ENCODE measurements around the gene ZMYM3. TPM values are rescaled to one million over a fixed set of nuclear protein-coding genes. Genes with fewer than 3 reads are reported as not detected.

ZMYM3 gene
- total and polyA plus RNA-seq, 2 donors: 15.9 to 16.9 TPM

GRCh38 chrX:71214604-71215337 is 39.2 kb downstream of the ZMYM3 start:
- 91% methylated on average over 5 of the region's 5 CpGs for WGBS
- Histone ChIP-seq H3K4me3 (ENCODE audit: low read depth, low read length) (no peak overlapping the region), H3K27ac (ENCODE audit: low read depth) (no peak overlapping the region), H3K36me3 (ENCODE audit: insufficient read depth) (no peaks in the 10 kb centered on the region), H3K4me1 (ENCODE audit: insufficient read depth) (no peaks in the 10 kb centered on the region)
- no peak for DNase-seq (ENCODE audit: extremely low spot score)

GRCh38 chrX:71214152-71214551 is 39.8 kb downstream of the ZMYM3 start:
- no peak for DNase-seq (ENCODE audit: extremely low spot score)
- no peak overlapping the region for H3K4me3 ChIP-seq (ENCODE audit: low read depth, low read length)
- WGBS: 88% methylated on average over 1 of the region's 1 CpG
- H3K4me1 ChIP-seq (ENCODE audit: insufficient read depth): no peaks in the 10 kb centered on the region
- no peak overlapping the region for H3K27ac ChIP-seq (ENCODE audit: low read depth)
- no peaks in the 10 kb centered on the region for H3K36me3 ChIP-seq (ENCODE audit: insufficient read depth)

GRCh38 chrX:71212536-71212935 is 41.4 kb downstream of the ZMYM3 start:
- no peaks in the 10 kb centered on the region for H3K4me1 ChIP-seq (ENCODE audit: insufficient read depth)
- no peaks in the 10 kb centered on the region for H3K36me3 ChIP-seq (ENCODE audit: insufficient read depth)
- no peak for DNase-seq (ENCODE audit: extremely low spot score)
- H3K27ac ChIP-seq (ENCODE audit: low read depth): no peak overlapping the region
- no peak overlapping the region for H3K4me3 ChIP-seq (ENCODE audit: low read depth, low read length)
- WGBS: 52% methylated on average over 5 of the region's 5 CpGs

GRCh38 chrX:71210816-71211215 is 43.1 kb downstream of the ZMYM3 start:
- Histone ChIP-seq H3K27ac (ENCODE audit: low read depth) (no peak overlapping the region), H3K4me3 (ENCODE audit: low read depth, low read length) (no peak overlapping the region), H3K4me1 (ENCODE audit: insufficient read depth) (no peaks in the 10 kb centered on the region), H3K36me3 (ENCODE audit: insufficient read depth) (no peaks in the 10 kb centered on the region)
- no peak for DNase-seq (ENCODE audit: extremely low spot score)
- 54% methylated on average over 3 of the region's 3 CpGs for WGBS

- 89% methylated on average over 7 of the region's 7 CpGs for WGBS
- Histone ChIP-seq H3K4me3 (ENCODE audit: low read depth, low read length) (no peak overlapping the region), H3K4me1 (ENCODE audit: insufficient read depth) (no peaks in the 10 kb centered on the region), H3K27ac (ENCODE audit: low read depth) (no peak overlapping the region), H3K36me3 (ENCODE audit: insufficient read depth) (no peaks in the 10 kb centered on the region)
- no peak for DNase-seq (ENCODE audit: extremely low spot score)
Observed at GRCh38 chrX:71199252-71200008, 54.5 kb downstream of the ZMYM3 start.

- WGBS: 60% methylated on average over 3 of the region's 3 CpGs
- Histone ChIP-seq H3K4me1 (ENCODE audit: insufficient read depth) (no peaks in the 10 kb centered on the region), H3K4me3 (ENCODE audit: low read depth, low read length) (no peak overlapping the region)
Observed at GRCh38 chrX:71198066-71198465, 55.9 kb downstream of the ZMYM3 start.

GRCh38 chrX:71195964-71196649 is 57.8 kb downstream of the ZMYM3 start:
- no peak for DNase-seq (ENCODE audit: extremely low spot score)
- WGBS: 57% methylated on average over 4 of the region's 4 CpGs
- Histone ChIP-seq H3K36me3 (ENCODE audit: insufficient read depth) (no peaks in the 10 kb centered on the region), H3K27ac (ENCODE audit: low read depth) (no peak overlapping the region), H3K4me1 (ENCODE audit: insufficient read depth) (no peaks in the 10 kb centered on the region), H3K4me3 (ENCODE audit: low read depth, low read length) (no peak overlapping the region)

More at GRCh38 chrX:71198066-71198465, 55.9 kb downstream of the ZMYM3 start:
- H3K36me3 ChIP-seq (ENCODE audit: insufficient read depth): no peaks in the 10 kb centered on the region
- DNase-seq (ENCODE audit: extremely low spot score): no peak
- no peak overlapping the region for H3K27ac ChIP-seq (ENCODE audit: low read depth)

- Histone ChIP-seq H3K4me1 (ENCODE audit: insufficient read depth) (no peaks in the 10 kb centered on the region), H3K27ac (ENCODE audit: low read depth) (no peak overlapping the region), H3K36me3 (ENCODE audit: insufficient read depth) (no peaks in the 10 kb centered on the region), H3K4me3 (ENCODE audit: low read depth, low read length) (no peak overlapping the region)
- no peak for DNase-seq (ENCODE audit: extremely low spot score)
Observed at GRCh38 chrX:71191248-71191647, 62.7 kb downstream of the ZMYM3 start.

Other genes with a start within 250 kb of the ZMYM3 start
- gene SNX12, start 185.8 kb downstream of the ZMYM3 start, total RNA-seq: 45.8 TPM
- 54.8 TPM for gene SNX12, start 185.8 kb downstream of the ZMYM3 start, polyA plus RNA-seq
- 9.4 TPM for gene FOXO4, start 158.3 kb downstream of the ZMYM3 start, total RNA-seq
- gene FOXO4, start 158.3 kb downstream of the ZMYM3 start, polyA plus RNA-seq: 29.7 TPM
- gene CXorf65, start 147.4 kb downstream of the ZMYM3 start, total RNA-seq: not detected
- not detected for gene CXorf65, start 147.4 kb downstream of the ZMYM3 start, polyA plus RNA-seq
- 1.2 TPM for gene IL2RG, start 142.6 kb downstream of the ZMYM3 start, total RNA-seq
- gene IL2RG, start 142.6 kb downstream of the ZMYM3 start, polyA plus RNA-seq: 3.2 TPM
- 36.6 TPM for gene MED12, start 135.5 kb downstream of the ZMYM3 start, total RNA-seq
- 17.7 TPM for gene MED12, start 135.5 kb downstream of the ZMYM3 start, polyA plus RNA-seq
- 3.1 TPM for gene NLGN3, start 109.3 kb downstream of the ZMYM3 start, total RNA-seq
- 1.8 TPM for gene NLGN3, start 109.3 kb downstream of the ZMYM3 start, polyA plus RNA-seq
- 0.79 TPM for gene GJB1, start 30.9 kb downstream of the ZMYM3 start, total RNA-seq
- 0.34 TPM for gene GJB1, start 30.9 kb downstream of the ZMYM3 start, polyA plus RNA-seq
- gene NONO, start 29.5 kb upstream of the ZMYM3 start, total RNA-seq: 261 TPM
- gene NONO, start 29.5 kb upstream of the ZMYM3 start, polyA plus RNA-seq: 179 TPM
- gene ITGB1BP2, start 47.6 kb upstream of the ZMYM3 start, total RNA-seq: 19.6 TPM
- gene ITGB1BP2, start 47.6 kb upstream of the ZMYM3 start, polyA plus RNA-seq: 11.1 TPM
- gene TAF1, start 112.2 kb upstream of the ZMYM3 start, total RNA-seq: 54.1 TPM
- gene TAF1, start 112.2 kb upstream of the ZMYM3 start, polyA plus RNA-seq: 21.4 TPM

Measured in urinary bladder (tissue), 4 donors.